ENCODE results near the gene FOXP4. TPM values are rescaled to one million over a fixed set of nuclear protein-coding genes. Genes with fewer than 3 reads are reported as not detected.

Gene FOXP4
- total RNA-seq, 4 donors from 2014 or later = 12.6 to 42.4 (median 23.7) TPM

- intact Hi-C loops (cut with DNase I) = no loop called here
- no peak for DNase-seq
- Histone ChIP-seq H3K4me3 (replicated peaks in 1 of 3) (no peak overlapping the region), H3K27ac (no peak overlapping the region), H3K27me3 (no peaks in the 10 kb centered on the region), H3K9me3 (no peaks in the 10 kb centered on the region), H3K36me3 (no peaks in the 10 kb centered on the region), H3K4me1 (peaks cover 26 to 29% of the 10 kb centered on the region in 2 donors)
- TF ChIP-seq POLR2A (IDR thresholded peaks at IDR 0.05) (no peak), CTCF (IDR thresholded peaks at IDR 0.05) (no peak)
Measured at GRCh38 chr6:41539204-41539603, 7.0 kb upstream of the FOXP4 start.

- Histone ChIP-seq H3K9me3 (no peaks in the 10 kb centered on the region), H3K27ac (no peak overlapping the region), H3K27me3 (no peaks in the 10 kb centered on the region), H3K36me3 (no peaks in the 10 kb centered on the region), H3K4me1 (peaks cover 32 to 39% of the 10 kb centered on the region in 2 donors), H3K4me3 (replicated peaks in 1 of 3) (no peak overlapping the region)
- intact Hi-C loops (cut with DNase I) = no loop called here
- DNase-seq = no peak
- 86 to 95% methylated on average over 2 of the region's 2 CpGs for WGBS, 2 donors
- TF ChIP-seq CTCF (IDR thresholded peaks at IDR 0.05) = no peak
- TF ChIP-seq POLR2A (IDR thresholded peaks at IDR 0.05) = no peak
Measured at GRCh38 chr6:41541364-41541763, 4.8 kb upstream of the FOXP4 start.

- no peak overlapping the region for H3K27ac ChIP-seq
- no peak overlapping the region for H3K4me3 ChIP-seq (replicated peaks in 1 of 3)
- H3K9me3 ChIP-seq = no peaks in the 10 kb centered on the region
- TF ChIP-seq CTCF (IDR thresholded peaks at IDR 0.05) (no peak), POLR2A (IDR thresholded peaks at IDR 0.05) (no peak)
- intact Hi-C loops (cut with DNase I) = no loop called here
- no peak for DNase-seq
- no peaks in the 10 kb centered on the region for H3K36me3 ChIP-seq
- peaks cover 16 to 21% of the 10 kb centered on the region in 2 donors for H3K4me1 ChIP-seq
- no peaks in the 10 kb centered on the region for H3K27me3 ChIP-seq
- 93 to 97% methylated on average over 5 of the region's 5 CpGs for WGBS, 2 donors
Measured at GRCh38 chr6:41543087-41543486, 3.1 kb upstream of the FOXP4 start.

- Histone ChIP-seq H3K4me3 (replicated peaks in 1 of 3) (peak overlapping the region in 1 of 3 donors; percentile 82), H3K27me3 (no peaks in the 10 kb centered on the region), H3K9me3 (no peaks in the 10 kb centered on the region), H3K4me1 (peaks cover 18 to 27% of the 10 kb centered on the region in 2 donors), H3K27ac (peak overlapping the region in 2 of 3 donors; percentile 65 to 85), H3K36me3 (no peaks in the 10 kb centered on the region)
- TF ChIP-seq POLR2A (IDR thresholded peaks at IDR 0.05) (no peak), CTCF (IDR thresholded peaks at IDR 0.05) (no peak)
- intact Hi-C loops (cut with DNase I) = loop anchor here (5.0 kb wide), 2 partner anchors 37 to 38 kb away; no protein-coding TSS in a partner anchor
- no peak for DNase-seq
- WGBS, 2 donors = 23% methylated on average over 13 to 14 of the region's 15 CpGs
Measured at GRCh38 chr6:41545247-41545702, 906 bp upstream of the FOXP4 start.

GRCh38 chr6:41546475-41546865 lies 289 bp downstream of the FOXP4 start:
- peaks cover 28 to 39% of the 10 kb centered on the region in 2 donors for H3K4me1 ChIP-seq
- peak overlapping the region; percentile 48 to 85 (median 78) for H3K27ac ChIP-seq
- H3K9me3 ChIP-seq = no peaks in the 10 kb centered on the region
- intact Hi-C loops (cut with DNase I) = loop anchor here (5.0 kb wide), 2 partner anchors 36 to 39 kb away; no protein-coding TSS in a partner anchor
- no peaks in the 10 kb centered on the region for H3K36me3 ChIP-seq
- TF ChIP-seq CTCF (IDR thresholded peaks at IDR 0.05) (no peak), POLR2A (IDR thresholded peaks at IDR 0.05) (peak; percentile 6 to 76)
- H3K4me3 ChIP-seq (replicated peaks in 1 of 3) = peak overlapping the region; percentile 82 to 96 (median 92)
- 0% methylated on average over 31 of the region's 67 CpGs; no CpG with 5 or more reads in 1 of the 2 donors for WGBS, 2 donors
- no peak for DNase-seq
- no peaks in the 10 kb centered on the region for H3K27me3 ChIP-seq

Data from thyroid gland (tissue), 4 donors.